Measurements from ENCODE around the gene RPS2.
"Not testable (repeated sequence)": the region's sequence is repeated elsewhere in the genome, so short reads cannot be mapped to it uniquely, and the experiment has no call there.

Gene RPS2

DNA sequence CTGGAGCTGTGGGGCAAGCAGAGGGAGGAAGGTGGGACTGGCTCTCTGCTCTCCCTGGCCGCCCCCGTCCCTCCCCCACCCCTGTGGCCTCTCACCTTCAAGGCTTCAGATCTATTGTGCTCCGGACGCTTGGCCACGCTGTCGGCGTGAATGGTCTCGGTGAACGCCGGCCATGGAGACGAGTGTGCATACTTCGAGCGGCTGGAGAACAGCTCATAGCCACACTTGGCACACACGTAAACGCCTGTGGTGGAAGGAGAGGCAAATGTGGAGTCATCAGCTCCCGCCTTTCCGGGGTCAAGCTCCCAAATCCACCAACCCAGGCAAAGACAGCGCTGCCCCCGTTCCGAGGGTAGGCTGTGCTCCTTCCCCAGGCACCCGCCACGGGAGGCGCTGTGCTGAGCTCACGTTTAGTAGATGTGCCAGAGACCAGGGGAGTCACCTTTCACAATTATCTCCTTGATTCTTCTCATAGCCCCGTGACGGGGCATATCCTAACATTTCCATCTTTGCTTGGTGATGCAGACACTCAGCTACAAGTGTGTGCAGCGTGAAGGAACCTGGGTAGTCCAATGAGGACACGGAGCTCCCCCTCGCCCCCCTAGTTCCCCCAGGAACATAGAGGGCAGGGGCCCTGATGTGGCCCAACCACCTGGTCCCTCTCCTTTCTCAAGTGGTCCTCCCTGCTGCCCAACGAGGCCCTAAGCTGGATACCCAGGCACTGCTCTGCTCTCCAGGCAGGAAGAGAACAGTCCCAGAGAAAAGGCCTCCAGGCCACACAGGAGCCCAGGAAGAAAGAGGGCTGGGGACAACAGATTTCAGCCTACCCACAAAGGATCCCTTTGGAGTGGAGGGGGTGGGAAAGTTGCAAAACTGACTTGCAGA lies 23.2 kb downstream of the RPS2 start:
- DNase-seq (ENCODE audit: low spot score): peak; percentile 30

DNA sequence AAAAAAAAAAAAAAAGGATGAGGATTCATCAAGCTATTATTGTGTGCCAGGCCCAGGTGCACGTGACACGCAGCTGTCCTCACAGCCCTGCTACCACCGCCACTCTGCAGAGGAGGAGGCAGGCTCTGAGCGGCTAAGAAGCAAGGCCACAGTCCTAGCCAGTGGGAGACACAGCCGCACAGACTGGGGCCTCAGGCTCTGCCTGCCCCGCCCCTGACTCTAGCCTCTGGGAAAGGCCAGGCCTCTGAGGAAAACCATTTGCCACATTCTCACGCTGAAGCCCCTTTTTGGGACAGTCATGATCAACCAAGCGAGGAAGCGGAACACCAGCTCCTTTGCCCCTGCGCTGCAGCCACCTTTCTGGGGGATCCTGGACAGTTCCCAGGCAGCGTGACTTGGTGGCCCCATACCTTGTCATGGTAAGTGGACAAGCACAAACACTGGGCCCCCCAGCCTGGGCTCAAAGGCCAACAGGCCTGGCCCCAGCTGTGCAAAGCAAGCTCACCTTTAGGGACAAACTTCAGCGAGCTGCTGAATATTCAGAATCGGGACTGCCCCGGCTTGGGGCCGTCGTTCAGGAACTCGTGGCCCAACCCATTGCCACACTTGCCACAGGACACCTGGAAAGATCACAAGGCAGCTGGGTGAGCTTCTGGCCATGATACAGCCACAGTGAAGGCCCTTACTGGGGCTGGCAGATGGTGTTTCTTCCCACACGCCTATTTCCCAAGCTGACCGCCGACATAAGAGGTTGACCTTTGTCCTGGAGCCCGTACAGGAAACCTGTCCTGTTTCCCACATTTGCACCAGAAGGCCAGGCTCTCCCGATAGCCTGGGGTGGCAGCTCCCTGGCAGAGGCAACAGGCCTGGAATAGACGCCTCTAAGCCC lies 24.1 kb downstream of the RPS2 start:
- no peak for DNase-seq (ENCODE audit: low spot score)

DNA sequence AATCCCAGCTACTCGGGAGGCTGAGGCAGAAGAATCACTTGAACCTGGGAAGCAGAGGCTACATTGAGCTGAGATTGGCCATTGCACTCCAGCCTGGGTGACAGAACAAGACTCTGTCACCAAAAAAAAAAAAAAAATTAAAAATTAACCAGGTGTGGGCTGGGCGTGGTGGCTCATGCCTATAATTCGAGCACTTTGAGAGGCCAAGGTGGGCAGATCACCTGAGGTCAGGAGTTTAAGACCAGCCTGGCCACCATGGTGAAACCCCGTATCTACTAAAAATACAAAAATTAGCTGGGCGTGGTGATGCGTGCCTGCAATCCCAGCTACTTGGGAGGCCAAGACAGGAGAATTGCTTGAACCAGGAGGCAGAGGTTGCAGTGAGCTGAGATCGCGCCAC lies 24.8 kb downstream of the RPS2 start:
- not testable (repeated sequence) for DNase-seq (ENCODE audit: low spot score)

DNA sequence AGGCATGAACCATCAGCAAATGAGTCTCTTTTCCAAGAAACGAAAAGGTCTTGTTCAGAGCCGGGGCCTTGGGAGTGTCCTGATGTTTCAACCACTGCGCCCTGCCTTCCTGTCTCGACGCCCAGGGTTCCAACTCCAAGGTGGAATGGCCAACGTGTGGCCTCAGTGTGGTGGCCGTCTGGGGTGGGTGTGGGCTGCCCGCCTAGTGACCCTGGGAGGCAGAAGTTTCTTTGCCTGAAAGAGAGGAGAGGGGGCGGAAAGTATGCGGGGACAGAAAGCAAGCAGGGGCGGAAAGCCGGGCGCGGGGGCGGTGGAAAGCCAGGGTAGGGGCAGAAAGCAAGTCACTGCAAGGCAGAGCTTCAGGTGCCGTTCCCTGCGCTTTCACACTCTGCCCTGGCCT lies 25.7 kb downstream of the RPS2 start:
- no peak for DNase-seq (ENCODE audit: low spot score)

DNA sequence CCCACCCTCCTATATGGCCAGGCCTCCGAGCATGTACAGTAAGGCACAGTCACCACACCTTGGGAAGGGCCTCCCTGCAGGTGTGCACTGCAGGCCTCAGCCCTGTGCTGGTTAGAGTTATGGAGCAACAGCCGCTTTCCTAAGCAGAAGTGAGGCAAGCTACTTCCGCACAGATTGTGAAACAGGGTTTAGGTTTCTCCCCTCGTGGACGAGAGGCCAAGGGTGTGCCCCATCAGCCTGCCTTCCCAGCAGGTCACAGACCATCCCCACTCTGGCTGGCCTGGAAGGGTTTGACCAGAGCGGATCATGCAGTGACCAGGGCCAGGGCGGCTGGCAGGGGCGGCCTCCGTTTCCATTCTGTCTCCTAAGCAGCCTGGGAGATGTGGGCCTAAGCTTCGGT lies 26.3 kb downstream of the RPS2 start:
- DNase-seq (ENCODE audit: low spot score): no peak

DNA sequence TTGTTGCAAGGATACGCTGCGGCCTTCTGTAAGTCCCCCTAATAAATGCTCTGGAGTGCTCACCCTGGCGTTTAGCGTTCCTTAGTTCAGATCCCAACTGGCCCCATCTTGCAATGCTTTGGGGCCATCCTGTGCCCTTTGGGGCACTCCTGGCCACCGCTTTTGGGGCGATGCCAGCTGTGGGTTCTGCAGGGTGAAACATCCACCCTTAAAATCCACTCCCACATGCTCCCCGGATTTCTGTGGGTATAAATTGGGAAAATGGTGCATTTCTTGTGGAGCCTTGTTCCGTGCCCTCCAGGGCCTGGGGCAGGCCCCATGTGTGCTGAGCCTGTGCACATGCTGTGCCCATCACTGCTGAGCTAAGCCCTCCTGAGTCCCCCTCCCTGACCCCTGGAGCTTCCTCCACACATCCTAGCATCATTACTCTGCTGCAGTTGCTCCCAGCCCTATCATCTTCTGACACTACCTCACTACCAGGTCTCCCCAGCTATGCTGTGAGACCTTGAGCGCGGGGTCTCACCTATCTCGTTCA lies 27.6 kb downstream of the RPS2 start:
- no peak for DNase-seq (ENCODE audit: low spot score)

DNA sequence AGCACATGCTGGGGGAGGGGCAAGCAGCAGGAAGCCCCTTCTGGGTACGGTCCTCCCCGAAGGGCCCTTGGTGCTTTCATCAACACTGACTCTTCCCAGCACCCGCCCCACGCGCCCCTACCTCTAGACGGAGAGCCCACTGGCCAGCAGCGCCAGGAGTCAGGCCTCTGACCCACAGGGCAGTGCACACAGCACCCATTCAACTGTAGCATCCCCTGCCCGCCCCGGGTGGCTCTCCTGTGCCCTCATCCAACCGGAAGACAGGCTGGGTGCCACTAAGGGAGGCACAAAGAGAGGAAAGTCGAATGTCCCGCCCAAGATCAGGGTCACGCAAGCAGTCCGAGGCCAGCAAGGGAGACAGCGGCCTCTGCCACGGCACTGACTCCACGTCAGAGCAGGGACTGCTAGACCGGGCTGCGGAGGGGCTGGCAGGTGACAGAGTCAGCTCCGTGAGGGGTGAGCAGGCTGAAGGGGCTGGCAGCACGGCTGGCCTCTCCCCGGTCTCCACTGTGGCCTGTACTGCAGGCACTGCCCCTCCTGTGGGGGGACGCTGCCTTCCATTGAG lies 31.4 kb downstream of the RPS2 start:
- DNase-seq (ENCODE audit: low spot score): no peak

DNA sequence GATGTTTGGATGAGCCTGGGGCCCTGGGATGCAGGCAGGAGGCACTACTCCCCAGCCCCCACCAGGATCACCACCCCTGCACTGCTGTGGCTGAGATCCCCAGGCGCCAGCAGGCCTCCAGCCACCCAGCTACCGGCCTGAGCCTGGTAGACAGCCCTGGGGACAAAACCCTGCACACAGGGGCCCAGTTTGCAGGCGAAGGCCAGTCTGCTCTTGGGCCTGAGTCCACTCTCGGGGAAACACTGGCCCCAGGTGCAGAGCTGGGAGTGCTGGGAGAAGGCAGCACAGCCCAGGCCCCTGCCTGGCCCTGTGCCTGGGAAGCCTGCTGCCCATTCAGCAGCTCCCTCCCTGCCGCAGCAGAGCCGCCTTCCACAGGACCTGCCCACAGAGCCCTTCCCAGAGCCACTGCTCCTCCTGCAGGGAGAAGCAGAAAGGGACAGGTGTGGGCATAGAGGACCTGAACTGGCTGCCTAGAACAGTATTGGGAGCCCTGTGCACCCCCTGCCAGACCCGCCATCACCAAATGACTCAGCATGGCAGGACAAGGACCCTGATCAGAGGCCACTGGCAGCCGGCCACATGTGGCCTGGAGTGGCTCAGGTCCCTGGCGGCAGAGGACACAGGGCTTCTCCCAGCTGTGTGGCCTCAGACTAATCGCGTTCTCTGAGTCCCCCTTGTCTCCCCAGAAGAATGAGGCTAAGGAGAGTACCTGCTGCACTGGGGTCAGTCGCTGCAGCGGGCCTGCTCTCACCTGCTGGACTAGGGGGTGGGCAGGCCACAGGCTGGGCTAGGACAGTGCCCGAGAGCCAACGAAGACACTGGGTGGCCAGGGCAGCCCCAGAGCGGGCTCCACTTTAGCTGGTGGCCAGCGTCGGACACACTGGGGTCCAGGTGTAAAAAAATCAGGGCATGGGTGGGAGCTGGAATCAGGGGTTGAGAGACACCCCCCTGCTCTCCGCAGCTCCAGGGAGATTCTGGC lies 32.3 kb downstream of the RPS2 start:
- peak; percentile 64 for DNase-seq (ENCODE audit: low spot score)

DNA sequence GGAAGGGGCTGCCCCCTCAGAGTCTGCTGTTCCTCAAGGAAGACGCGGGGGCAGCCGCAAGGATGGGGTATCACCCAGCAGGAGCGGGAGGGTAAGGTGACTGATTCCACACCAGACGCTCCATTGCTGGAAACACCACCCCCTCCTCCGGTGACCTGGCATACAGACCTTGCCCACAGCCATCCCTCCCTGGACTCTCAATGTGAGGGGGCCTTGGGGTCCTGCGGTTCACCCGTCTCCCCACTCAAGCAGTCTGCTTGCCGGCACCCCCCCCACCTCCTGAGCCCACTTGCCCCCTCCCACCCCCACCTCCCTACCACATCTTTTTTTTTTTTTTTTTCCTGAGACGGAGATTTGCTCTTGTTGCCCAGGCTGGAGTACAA lies 34.3 kb downstream of the RPS2 start:
- no peak for DNase-seq (ENCODE audit: low spot score)

DNA sequence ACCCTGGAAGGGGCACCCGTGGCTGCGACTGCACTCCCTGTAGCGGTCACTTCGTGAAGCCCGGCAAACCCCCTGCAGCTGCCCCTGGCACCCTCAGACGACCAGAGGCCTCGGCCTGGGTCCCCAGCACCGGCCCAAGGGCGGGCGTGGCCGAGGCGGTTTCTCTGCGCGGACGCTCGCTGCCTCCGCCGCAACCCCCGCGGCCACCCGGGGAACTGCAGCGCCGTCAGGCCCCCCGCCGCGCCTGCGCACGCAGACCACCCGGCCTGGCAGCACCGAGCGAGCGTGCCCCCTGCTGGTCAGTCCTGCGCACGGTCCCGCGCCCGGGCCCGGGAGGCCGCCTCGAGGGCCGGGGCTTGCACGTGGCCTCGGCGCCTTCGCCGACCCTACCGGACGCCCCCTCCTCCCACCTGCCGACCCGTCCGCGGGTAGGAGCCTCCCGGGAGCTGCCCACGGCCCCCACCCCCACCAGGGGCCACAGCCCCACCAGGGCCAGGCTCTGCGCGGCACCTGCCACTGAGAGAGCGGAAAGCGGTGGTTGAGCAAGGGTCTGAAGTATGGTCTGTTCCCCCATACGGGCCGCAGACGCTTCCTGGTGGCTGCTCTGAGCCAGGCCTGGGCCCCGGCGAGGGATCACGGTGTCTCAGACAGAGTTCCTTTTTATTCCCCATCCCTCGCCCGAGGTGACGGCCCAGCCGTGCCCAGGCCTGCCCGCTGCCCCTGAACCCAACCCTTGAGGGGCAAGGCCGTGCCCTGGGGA lies 34.9 kb downstream of the RPS2 start:
- DNase-seq (ENCODE audit: low spot score): peak; percentile 51

DNA sequence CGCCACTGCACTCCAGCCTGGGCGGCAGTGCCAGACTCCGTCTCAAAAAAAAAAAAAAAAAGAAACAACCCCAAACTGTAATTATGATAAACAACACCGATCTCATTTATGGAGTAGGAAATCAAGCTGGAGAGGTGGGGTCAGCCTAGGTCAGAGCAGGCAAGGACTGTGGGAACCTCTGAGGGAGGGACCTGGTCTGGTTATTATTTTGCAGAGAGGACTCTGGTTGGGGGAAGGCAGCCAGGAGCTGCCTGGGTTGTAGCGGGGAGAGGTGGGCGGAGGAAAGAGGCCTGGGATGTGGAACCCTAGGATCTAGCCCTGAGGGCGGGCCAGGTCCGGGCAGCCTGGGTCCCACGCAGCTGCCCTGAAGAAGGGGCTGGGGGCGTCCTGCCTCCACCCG lies 35.5 kb downstream of the RPS2 start:
- DNase-seq (ENCODE audit: low spot score): peak; percentile 28

DNA sequence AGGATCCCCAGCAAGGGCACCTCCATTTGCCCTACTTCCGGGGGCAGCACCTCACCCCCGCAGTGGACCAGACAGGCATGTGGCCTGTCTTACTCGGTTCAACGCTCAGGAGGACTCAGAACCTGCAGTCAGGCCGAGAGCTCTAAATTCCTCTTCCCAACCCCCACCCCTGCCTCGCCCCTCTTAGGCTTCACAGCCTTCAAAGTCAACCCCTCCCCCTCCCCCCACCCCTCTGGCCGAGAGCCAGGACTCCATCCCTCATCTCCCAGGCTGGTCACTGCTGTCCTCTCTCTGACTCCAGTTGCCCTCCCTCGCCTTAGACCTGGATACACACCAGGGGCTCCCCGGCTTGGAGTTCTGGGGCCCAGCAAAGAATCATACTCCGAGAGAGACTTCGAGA lies 38.4 kb downstream of the RPS2 start:
- DNase-seq (ENCODE audit: low spot score): no peak

DNA sequence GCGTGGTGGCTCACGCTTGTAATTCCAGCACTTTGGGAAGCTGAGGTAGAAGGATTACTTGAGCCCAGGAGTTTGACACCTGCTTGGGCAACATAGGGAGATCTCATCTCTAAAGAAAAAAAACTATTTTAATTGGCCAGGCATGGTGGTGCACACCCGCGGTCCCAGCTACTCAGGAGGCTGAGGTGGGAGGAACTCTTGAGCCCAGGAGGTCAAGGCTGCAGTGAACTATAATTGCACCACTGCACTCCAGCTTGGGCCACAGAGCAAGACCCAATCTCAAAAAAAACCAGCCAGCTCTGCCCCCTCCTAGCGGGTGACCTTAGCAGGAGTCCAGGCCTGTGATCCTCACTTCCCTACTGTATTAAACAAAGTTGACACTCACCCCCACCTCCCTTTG lies 40.5 kb downstream of the RPS2 start:
- DNase-seq (ENCODE audit: low spot score): no peak

DNA sequence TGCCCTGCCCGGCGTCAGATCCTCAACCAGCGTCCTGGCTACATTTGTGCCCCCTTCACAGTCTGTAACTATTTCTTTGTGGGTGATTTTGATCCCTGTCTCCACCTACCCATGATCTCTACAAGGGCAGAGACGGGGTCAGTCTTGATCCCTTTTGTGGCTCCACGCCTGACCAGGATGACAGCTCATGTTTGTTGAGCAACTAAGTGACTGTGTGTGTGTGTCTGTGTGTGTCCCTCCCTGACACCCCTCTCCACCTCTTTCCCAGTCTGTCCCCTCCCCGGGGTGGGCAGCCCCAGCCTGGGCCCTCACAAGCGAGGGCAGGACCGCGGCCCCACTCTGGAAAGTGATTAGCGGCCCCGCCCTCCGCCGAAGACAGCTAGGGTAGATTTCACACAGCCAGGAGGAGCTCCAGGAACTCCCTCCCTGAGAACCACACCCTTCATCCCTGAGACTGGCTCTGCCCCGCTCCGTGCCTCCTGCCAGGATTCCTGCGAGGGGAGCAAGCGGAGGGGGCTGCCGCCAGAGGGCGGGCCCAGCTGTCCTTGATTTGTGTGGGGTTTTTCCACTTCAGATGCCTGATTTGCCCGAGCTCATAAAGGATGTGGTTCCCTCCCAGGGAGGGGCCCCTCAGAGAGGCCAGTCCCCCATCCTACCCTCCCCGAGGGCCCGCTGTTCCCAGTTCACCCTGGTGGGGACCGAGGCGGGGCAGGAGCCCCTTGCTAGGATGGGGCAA lies 41.2 kb downstream of the RPS2 start:
- peak; percentile 63 for DNase-seq (ENCODE audit: low spot score)

DNA sequence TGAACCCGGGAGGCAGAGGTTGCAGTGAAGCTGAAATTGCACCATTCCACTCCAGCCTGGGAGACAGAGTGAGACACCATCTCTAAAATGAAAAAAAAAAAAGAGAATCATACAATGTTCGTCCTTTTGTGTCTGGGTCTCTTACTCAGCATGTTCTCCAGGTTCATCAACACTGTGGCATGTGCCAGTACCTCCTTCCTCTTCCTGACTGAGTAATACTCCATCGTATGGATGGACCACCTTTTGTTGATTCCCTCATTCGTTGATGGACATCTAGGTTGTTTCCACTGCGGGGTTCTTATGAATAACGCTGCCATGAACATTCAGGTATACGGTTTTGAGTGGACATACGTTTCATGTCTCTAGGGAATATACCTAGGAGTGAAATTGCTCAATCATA lies 42.3 kb downstream of the RPS2 start:
- DNase-seq (ENCODE audit: low spot score): no peak

DNA sequence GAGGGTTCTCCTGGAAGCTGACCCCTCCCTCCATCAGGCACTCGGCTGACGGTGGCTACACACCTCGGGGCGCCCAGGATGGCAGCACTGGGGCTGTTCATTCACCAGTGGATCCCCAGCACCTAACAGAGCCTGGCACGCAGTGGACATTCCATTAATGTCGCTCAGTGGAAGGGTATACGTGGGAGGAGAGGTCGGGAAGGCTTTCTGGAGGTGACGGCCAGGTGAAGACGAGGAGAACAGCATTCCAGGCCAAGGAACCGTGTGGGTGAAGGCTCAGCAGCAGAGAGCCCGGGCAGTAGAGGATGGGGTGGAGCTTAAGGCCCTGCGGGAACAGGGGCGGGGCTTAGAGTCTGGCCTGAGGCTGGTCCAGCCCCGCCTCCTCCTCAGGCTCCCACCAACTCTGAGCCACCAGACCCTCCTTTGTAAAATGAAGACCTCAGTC lies 43.9 kb downstream of the RPS2 start:
- DNase-seq (ENCODE audit: low spot score): peak; percentile 64

DNA sequence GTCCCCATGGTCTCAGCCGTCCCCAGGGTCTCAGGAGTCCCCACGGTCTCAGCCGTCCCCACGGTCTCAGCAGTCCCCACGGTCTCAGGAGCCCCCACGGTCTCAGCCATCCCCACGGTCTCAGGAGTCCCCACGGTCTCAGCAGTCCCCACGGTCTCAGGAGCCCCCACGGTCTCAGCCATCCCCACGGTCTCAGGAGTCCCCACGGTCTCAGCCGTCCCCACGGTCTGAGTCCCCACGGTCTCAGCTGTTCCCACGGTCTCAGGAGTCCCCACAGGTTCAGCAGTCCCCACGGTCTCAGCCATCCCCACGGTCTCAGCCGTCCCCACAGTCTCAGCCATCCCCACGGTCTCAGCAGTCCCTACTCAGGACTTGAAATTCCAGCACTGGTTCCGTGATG lies 44.5 kb downstream of the RPS2 start:
- not testable (repeated sequence) for DNase-seq (ENCODE audit: low spot score)

DNA sequence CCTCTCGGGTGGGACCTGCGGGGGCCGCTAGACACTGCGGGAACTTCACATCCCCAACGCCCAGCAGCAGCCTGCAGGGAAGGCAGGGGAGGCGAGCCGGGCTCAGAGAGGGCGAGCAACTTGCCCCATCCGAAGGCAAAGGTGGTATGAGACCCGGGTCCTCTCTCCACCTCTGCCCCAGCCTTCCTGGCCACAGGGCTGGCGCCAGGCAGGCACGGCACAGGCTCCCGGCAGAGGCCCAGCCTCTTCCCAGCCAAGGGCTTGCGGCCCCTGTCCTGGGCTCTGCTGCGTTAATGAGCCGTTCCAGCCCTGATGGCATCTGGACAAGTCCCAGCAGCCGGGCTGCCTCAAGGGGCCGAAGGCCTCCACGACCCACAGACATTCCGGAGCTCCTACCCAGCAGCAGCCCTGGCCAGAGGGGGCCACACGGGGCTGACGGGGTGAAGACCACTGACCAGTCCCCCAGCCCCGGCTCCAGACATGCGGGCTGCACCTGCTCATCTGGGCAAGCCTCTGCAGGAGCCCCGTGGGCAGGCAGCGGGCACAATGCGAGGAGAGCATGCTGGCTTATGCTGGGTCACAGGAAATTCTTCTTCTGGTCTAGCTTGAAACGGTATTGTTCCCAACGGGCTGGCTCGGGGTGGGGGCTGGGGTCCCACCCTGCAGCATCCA lies 45.2 kb downstream of the RPS2 start:
- DNase-seq (ENCODE audit: low spot score): no peak

Measured in cerebellar cortex (tissue), 1 donor.